NCI-H1105 (cell line): ENCODE results near the gene ZNF681.
"Not testable (repeated sequence)": the region's sequence is repeated elsewhere in the genome, so short reads cannot be mapped to it uniquely, and the experiment has no call there.

Source experiments
- DNase-seq: peaks from one replicate; lab custom pipeline; 2025; lab: John Stamatoyannopoulos, UW

The ZNF681 gene

DNA sequence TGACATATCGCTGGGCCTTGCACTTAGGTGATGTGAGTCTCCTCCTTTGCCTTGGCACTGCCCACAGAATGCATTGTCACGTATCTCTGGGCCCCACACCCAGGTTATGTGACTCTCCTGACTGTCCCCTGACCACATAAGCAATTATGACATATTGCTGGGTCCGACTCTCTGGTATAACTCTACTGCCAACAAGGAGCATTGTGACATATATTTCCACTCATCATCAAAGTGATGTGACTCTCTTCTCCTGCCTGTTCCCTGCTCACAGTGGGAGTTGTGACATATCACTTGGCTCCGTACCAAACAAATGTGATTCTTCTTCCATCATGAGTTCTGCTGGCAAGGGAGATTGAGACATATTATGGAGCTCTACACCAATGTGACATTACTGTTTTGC, 15.4 kb upstream of the ZNF681 start:
- DNase-seq, result no peak

- DNase-seq, result no peak
Observed at GRCh38 chr19:23772675-23773063, 14.0 kb upstream of the ZNF681 start.

GRCh38 chr19:23771761-23772674, 13.3 kb upstream of the ZNF681 start:
- DNase-seq, result no peak

- DNase-seq, result no peak
Observed at GRCh38 chr19:23771316-23771715, 12.6 kb upstream of the ZNF681 start.

GRCh38 chr19:23770672-23771250, 12.1 kb upstream of the ZNF681 start:
- no peak for DNase-seq

GRCh38 chr19:23769691-23770468, 11.2 kb upstream of the ZNF681 start:
- DNase-seq, result no peak

GRCh38 chr19:23766951-23767350, 8.3 kb upstream of the ZNF681 start:
- no peak for DNase-seq

DNA sequence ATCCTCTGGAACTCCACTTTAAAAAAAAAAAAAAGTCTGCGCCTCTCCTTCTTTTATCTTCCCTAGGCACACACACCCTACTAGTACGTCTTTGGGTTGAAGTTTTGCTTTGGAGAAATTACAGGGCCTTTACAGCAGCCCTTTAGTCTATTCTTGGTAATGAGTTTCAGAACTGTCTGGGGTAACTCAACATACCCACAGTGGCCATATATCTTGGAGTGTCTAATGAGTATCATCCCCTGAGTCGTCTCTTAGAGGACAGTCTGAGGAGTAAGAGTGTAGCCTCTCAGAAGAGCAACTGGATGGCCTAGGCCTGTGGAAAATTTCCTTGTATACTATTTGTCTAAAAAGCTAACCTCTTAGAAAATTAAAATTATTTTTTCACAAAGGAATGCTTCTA, 6.1 kb upstream of the ZNF681 start:
- DNase-seq, result no peak

DNA sequence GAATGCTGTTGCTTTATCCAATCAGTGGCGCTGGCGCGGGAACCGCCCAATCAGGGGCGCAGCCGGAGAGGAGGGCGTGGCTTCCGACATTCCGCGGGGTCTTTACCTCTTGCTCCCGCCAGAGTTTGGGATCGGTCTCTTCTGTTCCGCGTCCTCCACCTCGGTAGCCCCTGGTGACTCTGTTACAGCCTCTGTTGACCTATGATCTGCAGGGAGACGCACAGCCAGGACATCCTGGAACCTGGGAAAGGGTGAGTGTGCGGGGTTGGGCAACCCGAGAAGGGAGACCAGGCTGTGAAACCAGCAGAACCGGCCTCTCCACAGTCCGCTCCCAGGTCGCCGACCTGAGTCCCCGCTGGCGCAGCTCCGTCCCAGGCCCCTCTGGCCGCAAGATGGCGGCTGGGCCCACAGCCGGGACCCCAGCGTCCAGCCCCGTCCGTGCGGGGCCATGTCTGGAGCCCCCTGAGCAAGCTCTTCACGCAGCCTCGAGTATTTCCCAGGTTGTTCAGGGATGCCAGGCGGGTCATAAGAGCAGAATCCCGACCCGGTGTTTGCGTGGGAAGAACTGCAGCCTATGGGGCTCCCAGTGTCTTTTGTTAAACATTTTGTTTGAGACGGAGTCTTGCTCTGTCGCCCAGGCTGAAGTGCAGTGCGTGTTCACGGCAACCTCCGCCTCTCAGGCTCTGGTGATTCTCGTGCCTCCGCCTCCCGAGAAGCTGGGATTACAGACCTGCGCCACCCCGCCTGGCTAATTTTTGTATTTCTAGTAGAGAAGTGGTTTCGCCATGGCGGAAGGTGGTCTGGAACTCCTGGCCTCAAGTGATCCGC, 4.4 kb upstream of the ZNF681 start:
- DNase-seq, result peak; percentile 78

DNA sequence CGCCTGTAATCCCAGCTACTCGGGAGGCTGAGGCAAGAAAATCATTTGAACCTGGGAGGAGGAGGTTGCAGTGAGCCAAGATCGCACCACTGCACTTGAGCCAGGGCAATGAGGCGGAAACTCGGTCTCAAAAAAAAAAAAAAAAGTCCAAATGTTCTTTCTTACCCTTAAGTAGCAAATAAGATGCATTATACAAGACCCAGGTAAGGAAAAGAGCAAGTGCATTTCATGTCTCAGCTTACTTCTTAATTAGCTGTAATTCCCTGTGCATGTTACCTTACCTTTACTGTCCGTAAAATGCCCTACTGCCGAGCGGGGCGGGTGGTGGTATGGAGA, 3.8 kb upstream of the ZNF681 start:
- DNase-seq, result no peak

- DNase-seq, result not testable (repeated sequence)
Observed at GRCh38 chr19:23760326-23760725, 1.6 kb upstream of the ZNF681 start.

DNA sequence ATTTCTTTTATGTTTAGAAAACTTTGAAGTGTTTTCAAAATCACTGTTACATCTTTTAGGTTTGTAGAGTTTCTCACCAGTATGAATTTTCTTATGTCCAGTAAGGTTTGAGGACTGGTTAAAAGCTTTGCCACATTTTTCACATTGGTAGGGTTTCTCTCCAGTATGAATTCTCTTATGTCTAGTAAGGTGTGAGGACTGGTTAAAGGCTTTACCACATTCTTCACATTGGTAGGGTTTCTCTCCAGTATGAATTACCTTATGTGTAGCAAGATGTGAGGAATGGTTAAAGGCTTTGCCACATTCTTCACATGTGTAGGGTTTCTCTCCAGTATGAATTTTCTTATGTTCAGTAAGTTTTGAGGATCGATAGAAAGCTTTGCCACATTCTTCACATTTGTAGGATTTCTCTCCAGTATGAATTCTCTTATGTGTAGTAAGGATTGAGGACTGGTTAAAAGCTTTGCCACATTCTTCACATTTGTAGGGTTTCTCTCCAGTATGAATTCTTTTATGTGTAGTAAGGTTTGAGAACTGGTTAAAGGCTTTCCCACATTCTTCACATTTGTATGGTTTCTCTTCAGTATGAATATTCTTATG, 15.0 kb downstream of the ZNF681 start:
- not testable (repeated sequence) for DNase-seq

GRCh38 chr19:23730729-23731465, 27.8 kb downstream of the ZNF681 start:
- DNase-seq, result not testable (repeated sequence)

- not testable (repeated sequence) for DNase-seq
Observed at GRCh38 chr19:23724161-23724560, 34.5 kb downstream of the ZNF681 start.

DNA sequence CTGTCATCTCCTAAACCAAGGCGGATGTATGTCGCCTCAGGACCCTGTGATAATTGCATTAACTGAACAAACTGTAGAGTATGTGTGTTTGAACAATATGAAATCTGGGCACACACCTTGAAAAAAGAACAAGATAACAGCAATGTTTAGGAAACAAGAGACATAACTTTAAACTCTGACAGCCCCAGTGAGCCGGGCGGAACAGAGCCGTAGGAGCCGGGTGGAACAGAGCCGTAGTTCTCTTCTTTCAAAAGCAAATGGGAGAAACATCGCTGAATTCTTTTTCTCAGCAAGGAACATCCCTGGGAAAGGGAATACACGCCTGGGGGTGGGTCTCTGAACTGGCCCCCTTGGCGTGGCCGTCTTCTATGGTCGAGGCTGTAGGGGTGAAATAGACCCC, 39.9 kb downstream of the ZNF681 start:
- no peak for DNase-seq

- no peak for DNase-seq
Observed at GRCh38 chr19:23716792-23717191, 41.9 kb downstream of the ZNF681 start.

DNA sequence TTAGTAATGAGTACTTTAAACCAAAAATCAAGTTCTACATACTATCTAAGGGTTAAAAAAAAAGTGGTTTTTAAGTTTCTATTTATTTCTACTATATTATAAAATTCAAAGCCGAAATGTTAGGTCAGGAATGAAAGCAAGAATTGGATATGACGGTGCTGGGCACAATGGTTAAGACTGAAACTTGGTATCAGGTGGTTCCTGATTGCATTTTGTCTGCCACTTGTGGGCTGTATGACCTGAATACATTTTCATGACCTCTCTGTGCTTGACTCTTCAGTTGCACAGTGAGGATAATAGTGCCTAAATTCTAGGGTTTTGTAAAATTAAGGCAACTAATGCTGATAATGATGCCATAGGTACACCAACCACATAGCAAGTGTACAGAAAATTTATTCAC, 49.3 kb downstream of the ZNF681 start:
- no peak for DNase-seq

- DNase-seq, result no peak
Observed at GRCh38 chr19:23706657-23707056, 52.0 kb downstream of the ZNF681 start.

DNA sequence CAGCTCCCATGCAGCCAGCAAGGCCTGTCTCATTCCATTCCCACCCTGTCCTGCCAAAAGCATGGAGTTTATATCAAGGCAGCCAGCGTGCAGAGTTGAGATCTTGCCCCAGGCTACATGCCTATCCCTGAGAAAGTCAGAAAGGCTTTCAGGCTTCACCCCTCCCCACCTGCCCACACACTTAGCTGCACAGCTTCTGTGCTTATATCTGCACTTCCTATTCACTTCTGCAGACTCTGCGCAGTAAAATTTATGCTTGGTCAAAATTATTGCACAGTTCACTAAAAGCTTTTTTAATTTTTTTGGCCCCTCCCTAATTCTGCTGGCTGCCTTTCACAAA, 59.2 kb downstream of the ZNF681 start:
- no peak for DNase-seq

DNA sequence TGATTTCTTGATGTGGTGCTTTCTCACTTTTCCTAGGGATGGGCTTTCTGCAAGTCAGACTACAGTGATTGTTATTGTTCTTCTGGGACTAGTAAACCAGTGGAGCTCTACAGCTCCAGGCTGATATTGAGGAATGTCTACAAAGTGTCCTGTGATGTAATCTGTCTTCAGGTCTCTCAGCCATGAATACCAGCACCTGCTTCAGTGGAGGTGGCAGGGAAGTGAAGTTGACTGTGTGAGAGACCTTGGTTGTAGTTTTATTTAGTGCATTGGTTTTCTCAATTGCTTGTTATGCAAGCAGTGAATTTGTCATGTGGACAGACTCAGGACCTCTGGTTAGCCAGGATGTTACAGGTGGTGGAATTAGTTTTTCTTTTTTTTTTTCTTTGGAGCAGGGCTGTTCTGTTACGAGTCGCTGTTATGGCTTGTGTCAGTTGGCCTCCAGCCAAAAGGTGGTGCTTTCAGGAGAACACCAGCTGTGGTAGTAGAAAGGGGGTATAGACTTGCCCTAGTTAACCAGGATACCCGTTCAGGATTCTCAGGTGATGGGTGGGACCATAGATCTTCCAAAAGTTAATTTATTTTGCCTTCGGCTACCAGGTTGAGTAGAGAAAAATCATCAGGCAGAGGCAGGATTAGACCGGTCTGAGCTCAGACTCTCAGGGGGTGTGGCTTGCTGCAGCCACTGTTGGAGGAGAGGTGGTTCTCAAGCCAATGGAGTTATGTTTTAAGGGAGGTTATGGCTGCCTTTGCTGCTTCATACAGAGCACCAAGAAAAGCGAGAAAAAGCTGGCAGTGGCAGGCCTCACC, 59.8 kb downstream of the ZNF681 start:
- peak; percentile 38 for DNase-seq
